ENCODE data around the gene SORBS1.

DNA sequence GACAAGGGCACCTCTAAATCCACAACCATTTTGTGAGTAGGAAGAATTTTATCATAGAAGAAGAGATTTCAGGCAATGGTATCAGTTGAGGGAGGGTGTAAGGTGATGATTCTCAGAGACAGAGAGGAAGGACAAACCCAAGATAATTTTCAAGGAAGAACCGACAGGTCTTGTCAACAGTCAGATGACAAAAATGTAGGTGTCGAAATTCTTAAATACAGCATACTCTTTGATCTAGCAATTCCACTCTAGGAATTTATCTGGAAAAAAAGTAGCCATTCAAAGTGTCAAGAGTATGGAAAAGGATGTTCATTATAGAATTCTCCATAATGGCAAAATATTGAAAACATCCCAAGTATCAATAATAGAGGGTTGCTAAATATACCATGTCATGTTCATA is 256.2 kb downstream of the SORBS1 start:
- TF ChIP-seq ZNF138 (CRISPR knock-in tag; conservative IDR thresholded peaks at IDR 0.05), result no peak
- no peak for TF ChIP-seq GTF2I (CRISPR knock-in tag; conservative IDR thresholded peaks at IDR 0.05)

All from WTC11 (cell line).